ENCODE measurements around the gene WDFY3.

DNA sequence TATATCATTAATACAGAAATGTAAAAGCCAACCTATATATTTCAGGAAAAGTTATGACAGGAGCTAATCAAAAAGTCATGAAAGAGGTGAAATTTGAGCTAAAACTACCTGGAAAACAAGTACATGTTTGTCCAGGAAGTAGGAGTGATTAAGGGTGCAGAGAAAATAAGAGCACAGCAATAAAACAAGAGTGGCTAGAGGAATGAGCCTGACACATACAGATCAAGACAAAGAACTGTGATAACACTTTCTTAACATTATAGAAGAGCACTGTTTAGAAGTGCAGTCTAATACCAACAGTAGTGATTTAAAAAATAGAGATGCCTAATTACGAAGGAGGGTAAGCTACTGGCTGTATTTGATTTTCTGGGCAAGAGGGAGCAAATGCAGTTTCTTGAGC is 125.1 kb downstream of the WDFY3 start:
- TF ChIP-seq, protein P1, sequence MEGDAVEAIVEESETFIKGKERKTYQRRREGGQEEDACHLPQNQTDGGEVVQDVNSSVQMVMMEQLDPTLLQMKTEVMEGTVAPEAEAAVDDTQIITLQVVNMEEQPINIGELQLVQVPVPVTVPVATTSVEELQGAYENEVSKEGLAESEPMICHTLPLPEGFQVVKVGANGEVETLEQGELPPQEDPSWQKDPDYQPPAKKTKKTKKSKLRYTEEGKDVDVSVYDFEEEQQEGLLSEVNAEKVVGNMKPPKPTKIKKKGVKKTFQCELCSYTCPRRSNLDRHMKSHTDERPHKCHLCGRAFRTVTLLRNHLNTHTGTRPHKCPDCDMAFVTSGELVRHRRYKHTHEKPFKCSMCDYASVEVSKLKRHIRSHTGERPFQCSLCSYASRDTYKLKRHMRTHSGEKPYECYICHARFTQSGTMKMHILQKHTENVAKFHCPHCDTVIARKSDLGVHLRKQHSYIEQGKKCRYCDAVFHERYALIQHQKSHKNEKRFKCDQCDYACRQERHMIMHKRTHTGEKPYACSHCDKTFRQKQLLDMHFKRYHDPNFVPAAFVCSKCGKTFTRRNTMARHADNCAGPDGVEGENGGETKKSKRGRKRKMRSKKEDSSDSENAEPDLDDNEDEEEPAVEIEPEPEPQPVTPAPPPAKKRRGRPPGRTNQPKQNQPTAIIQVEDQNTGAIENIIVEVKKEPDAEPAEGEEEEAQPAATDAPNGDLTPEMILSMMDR (IDR thresholded peaks at IDR 0.05): no peak
- no peak for TF ChIP-seq POLR2AphosphoS5 (IDR thresholded peaks at IDR 0.05)

All from sigmoid colon (tissue), 4 donors.